ENCODE data around the gene SNCA.

The SNCA gene

DNA sequence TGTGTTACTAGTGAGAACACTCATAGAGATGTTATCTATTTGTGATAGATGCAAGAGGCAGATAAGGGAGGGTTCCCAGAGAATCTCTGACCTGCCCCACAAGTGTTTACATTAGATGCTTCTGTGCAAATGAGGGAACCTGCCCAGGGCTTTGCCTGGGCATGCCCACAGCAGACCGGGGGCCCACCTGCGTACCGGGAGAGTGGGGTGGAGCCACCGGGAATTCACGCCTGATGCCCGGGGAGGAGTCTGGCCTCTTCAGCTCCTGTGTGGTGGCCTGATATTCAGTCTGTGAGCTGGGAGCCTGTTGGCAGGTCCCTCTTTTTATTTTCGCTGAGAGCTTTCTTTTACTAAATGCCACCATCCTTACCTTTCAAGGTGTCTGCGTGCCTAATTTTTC is 155.7 kb downstream of the SNCA start:
- no peak overlapping the region for H3K4me3 ChIP-seq (ENCODE audit: low read depth, low read length)
- TF ChIP-seq, protein P1, sequence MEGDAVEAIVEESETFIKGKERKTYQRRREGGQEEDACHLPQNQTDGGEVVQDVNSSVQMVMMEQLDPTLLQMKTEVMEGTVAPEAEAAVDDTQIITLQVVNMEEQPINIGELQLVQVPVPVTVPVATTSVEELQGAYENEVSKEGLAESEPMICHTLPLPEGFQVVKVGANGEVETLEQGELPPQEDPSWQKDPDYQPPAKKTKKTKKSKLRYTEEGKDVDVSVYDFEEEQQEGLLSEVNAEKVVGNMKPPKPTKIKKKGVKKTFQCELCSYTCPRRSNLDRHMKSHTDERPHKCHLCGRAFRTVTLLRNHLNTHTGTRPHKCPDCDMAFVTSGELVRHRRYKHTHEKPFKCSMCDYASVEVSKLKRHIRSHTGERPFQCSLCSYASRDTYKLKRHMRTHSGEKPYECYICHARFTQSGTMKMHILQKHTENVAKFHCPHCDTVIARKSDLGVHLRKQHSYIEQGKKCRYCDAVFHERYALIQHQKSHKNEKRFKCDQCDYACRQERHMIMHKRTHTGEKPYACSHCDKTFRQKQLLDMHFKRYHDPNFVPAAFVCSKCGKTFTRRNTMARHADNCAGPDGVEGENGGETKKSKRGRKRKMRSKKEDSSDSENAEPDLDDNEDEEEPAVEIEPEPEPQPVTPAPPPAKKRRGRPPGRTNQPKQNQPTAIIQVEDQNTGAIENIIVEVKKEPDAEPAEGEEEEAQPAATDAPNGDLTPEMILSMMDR (IDR thresholded peaks at IDR 0.05; ENCODE audit: borderline replicate concordance, insufficient read depth, low read depth, low read length) = no peak

DNA sequence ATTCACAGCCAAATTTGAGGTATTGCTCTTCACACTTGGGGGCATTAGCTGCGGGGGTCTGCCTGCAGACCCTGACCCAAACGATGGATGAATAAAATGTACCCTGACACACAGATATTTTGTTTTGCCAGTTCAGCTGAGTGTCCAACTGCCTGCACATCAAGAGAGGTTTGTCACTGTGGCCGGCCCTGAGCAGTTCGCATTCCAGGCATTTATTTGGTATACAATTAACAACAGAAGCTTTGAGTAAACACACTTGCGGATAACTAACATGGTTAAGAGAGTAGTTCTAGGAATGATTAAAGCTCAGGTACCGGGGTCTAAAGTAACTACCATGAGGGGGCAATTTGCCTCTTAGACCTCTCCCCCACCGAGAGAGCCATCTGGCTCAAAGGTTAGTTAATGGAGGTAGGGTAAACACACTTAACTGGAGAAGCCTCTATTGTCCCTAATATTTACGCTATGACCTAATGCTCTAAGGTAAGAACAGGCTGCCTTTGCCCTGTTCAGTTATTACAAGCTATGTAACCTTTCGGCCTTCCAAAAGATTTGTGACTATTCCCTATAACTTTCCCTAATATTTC is 162.0 kb downstream of the SNCA start:
- no peak overlapping the region for H3K4me3 ChIP-seq (ENCODE audit: low read depth, low read length)
- TF ChIP-seq, protein P1 (IDR thresholded peaks at IDR 0.05; ENCODE audit: borderline replicate concordance, insufficient read depth, low read depth, low read length) = no peak

Data from GM12875 (cell line).